Hindlimb muscle (tissue), 1 donor: ENCODE data around the gene POLR3B. TPM values are rescaled to one million over a fixed set of nuclear protein-coding genes. Genes with fewer than 3 reads are reported as not detected.

Source experiments
- polyA plus RNA-seq: library from polyadenylated mRNA; unstranded; fragments of 120-200 nt; gene quantifications from one replicate; pipeline ENCODE4 v1.2.1, GENCODE V29; 2013; ENCODE audit not compliant: insufficient read length

The POLR3B gene
- polyA plus RNA-seq, 1 donor = 11.9 TPM

Other genes with a start within 250 kb of the POLR3B start
- 9.7 TPM for gene NUAK1, start 218.8 kb upstream of the POLR3B start, polyA plus RNA-seq
- 66.8 TPM for gene CKAP4, start 109.7 kb upstream of the POLR3B start, polyA plus RNA-seq
- 11.3 TPM for gene TCP11L2, start 55.0 kb upstream of the POLR3B start, polyA plus RNA-seq
- not detected for gene RFX4, start 225.3 kb downstream of the POLR3B start, polyA plus RNA-seq